Smooth muscle cell of the brain vasculature (primary cell): ENCODE measurements around the gene HEBP2.
"Not testable (repeated sequence)": the region's sequence is repeated elsewhere in the genome, so short reads cannot be mapped to it uniquely, and the experiment has no call there.

Source experiments
- DNase-seq: peaks from one replicate; pipeline ENCODE4 v3.0.0-alpha.2; 2012; ENCODE audit warnings: low read depth, low spot score

The HEBP2 gene

GRCh38 chr6:138424004-138424904 is 20.2 kb downstream of the HEBP2 start:
- DNase-seq: no peak

DNA sequence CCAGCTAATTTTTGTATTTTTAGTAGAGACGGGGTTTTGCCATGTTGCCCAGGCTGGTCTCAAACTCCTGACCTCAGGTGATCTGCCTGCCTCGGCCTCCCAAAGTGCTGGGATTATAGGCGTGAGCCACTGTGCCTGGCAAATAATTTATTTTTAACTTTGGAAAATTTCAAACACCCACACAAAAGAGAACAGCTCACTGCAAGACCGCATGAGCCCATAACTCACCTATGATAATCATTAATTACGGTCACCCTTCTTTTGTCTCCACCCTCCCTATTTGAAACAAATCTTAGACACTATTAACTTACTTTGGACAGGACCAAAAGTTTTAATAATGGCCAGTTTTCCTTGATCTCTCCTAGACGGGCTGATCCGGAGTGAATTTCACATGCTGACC is 21.2 kb downstream of the HEBP2 start:
- not testable (repeated sequence) for DNase-seq

DNA sequence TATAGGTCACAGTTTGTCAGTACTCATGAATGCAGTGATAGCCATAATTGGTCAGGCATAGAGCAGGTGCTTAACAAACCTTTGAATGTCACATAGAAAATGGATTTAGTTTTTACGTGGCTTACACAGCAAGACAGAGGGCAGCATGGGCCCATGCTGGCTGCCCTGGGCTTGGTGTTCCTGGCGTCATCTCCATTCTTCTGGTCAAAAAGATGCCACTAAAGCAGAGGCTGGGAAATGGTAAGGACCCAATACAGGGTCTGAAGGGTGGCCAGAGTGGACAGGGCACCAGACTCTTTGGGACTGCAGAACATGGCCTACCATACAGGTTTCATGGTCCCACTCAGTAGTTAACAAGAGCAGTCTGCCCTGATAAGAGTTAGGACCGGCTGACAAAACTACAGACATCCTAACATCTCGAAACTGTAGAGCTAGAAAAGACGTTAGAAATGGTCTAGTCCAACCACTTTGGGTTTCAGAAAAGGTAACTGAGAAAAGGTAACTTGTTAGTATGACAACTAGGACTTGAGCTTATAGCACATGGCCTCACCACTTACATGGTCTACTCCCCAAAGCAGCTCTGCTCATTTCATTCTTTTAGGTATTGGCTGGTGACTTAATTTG is 22.6 kb downstream of the HEBP2 start:
- DNase-seq: no peak

DNA sequence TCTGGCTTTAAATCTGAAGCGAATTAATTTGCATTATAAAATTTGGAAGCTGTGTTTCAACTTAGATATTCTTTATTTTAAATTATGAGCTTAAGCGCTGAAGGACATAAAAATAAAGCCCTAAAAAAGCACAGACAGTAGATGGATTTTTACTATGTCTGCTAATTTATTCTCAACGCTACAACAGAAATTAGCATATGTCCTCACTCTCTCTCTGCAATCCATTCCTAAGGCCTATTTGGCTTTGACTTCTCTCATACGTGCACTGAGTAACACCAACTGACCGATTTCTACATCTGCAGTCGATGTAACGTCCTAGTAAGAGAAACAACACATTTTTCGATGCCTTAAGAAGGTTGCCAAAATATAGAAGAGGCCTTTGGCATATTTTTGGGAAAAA is 23.7 kb downstream of the HEBP2 start:
- no peak for DNase-seq

DNA sequence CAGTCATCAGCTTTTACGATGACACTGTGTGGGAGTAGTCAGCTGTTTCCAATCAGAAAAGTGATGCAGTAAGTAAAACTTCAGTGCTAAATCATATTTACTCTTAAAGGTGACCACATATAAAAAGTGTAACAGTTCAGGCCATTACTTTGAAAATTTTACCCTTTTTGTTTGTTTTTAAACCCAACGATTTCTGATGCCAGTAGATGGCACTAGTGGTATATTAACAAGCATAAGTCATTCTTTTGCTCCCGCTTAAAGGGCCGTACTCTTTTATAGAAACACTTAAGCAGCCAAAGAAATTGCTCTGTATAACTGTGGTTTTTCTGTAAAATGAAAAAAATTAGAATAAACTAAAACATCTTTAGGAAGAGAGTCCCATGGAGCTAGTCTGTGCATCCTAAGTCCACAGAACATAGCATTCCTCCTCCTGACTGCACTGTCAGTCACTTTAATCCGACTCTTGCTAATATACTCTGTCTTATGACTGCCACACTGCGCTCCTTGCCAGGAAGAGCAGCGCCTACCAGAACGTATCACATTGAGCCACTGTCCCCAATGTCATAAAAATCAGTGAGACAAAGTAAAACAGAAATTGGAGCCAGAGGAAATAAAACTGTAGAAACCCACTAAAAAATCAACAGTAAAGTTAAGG is 25.0 kb downstream of the HEBP2 start:
- peak; percentile 39 for DNase-seq

GRCh38 chr6:138429761-138430160 is 25.7 kb downstream of the HEBP2 start:
- no peak for DNase-seq

- DNase-seq: no peak
These were observed 26.5 kb downstream of the HEBP2 start for GRCh38 chr6:138430361-138431145.

DNA sequence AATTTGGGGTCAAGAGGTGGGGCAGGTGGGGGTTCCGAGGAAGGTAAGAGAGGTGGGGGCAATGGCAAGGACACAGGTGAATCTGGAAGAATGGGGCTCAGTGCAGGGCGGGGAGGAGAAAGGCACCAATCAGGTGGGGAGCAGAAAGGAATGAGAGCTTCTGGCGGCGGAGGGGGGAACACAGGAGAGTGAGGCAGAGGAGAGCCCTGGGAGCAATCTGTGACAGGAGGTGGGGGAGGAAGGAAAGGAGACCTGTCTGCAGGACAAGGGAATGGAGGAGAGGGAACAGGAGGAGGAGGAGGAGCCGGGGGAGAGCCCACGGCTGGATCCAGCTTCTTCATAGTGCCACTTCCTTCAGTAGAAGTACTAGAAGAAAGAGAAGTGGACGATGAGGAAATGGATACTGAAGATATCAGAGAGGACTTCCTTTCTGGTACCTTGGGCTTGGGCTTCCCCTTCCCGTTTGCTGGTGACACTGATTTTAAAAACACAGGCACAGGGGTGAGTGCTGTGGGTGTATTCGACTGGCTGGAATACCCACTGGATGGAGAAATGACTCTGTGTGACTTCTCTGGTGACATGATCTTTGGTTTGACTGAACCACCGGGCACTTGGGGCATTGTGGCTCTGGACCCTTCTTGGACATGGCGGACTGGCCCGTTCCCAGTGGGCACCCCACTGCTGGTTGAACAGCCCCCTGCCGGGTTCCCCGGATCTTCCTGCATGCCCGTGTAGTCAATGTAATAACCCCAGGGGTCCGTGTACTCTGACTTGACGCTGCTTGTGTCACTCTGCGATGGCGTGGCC is 27.4 kb downstream of the HEBP2 start:
- no peak for DNase-seq

GRCh38 chr6:138432063-138432356 is 28.0 kb downstream of the HEBP2 start:
- no peak for DNase-seq

DNA sequence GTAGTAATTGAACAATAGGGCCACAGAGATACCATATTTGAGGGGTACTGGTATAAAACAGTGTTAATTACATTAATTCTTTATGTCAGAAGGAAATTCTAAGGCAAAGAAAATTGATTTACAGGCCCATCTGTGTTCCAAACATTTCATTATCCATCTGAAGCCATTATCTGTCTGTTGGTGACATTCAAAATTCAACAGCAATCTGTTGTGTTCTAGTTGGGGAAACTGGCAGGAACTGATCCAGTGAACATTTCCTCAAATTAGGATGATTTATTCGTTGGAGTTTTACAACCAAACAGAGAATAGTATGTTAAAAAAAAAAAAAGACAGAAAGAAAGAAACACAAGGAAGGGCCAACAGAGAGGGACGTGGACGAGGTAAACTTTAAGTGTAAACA is 30.1 kb downstream of the HEBP2 start:
- DNase-seq: no peak

DNA sequence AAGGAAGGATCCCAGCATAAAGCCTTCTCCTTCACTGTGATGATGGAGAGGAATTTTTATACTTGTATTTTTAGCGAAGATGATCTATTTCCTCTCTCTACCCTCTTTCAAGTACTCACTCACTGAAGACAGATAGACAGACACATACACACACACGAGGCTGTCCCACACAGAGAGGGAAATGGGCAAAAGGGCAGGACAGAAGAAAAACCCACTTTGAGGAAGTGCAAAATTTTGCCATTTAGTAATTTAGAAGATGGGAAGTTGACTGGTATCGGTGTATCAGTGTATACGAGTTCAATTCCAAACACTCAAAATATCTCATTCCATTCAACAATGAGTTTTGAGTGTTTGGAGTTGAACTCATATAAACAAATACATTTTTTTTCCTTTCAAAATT is 30.9 kb downstream of the HEBP2 start:
- DNase-seq: no peak

GRCh38 chr6:138439546-138439945 is 35.5 kb downstream of the HEBP2 start:
- no peak for DNase-seq

GRCh38 chr6:138440296-138440695 is 36.3 kb downstream of the HEBP2 start:
- DNase-seq: no peak

GRCh38 chr6:138440758-138441357 is 36.8 kb downstream of the HEBP2 start:
- no peak for DNase-seq

GRCh38 chr6:138441965-138442364 is 37.9 kb downstream of the HEBP2 start:
- DNase-seq: no peak

DNA sequence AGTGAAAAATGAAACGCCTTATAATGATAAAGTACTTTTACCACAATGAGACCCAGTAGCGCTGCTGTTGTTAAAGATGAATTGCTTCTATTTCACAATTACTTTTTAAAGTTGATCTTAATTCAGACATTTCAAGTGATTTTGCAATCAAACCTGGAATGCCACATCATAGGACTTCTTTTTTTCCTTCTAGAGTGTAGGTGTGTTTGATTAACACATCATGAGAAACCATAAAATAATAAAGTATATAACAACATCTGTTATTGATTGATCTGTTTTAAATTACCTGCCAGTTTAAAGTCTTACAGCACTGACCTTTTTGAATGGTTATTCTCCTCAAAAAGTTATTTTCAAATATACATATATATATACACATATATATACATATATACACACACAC is 38.6 kb downstream of the HEBP2 start:
- no peak for DNase-seq

- no peak for DNase-seq
These were observed 40.0 kb downstream of the HEBP2 start for GRCh38 chr6:138443979-138444378.

DNA sequence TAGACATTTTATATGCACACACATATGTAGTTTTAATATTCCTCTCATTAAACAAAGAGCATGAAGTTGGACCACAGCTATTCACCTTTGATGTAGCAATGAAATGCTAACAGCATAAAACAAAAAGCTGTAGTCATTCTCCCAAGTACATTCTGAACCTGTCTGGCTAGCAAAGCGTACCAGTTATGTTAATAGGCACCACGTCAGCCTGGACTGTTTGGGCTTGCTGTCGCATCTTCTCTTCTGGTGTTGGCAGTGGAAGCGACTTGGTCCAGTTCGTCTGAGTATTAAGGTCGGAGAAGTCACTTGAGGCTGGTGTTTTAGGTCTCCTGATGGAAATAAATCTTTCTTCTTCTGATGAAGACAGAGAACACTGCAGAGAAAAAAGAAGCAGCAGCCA is 42.8 kb downstream of the HEBP2 start:
- no peak for DNase-seq

DNA sequence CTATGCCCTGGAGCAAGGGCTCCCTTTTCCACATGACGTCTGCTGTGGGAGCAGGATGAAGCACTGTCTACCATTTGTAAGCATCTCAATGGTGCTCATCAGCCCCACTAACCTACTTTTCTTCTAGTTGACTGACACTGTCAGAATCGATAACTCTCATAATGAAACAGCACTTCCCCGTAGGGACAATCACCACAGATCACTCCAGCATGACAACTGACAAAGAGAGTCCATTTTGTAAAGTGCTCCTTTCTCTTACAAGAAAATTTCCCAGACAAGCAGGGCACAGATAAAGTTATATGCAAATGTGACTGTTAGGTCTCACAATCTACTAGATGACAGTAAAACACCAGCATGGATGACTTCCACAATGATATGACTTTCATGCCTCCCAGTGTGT is 46.4 kb downstream of the HEBP2 start:
- no peak for DNase-seq

DNA sequence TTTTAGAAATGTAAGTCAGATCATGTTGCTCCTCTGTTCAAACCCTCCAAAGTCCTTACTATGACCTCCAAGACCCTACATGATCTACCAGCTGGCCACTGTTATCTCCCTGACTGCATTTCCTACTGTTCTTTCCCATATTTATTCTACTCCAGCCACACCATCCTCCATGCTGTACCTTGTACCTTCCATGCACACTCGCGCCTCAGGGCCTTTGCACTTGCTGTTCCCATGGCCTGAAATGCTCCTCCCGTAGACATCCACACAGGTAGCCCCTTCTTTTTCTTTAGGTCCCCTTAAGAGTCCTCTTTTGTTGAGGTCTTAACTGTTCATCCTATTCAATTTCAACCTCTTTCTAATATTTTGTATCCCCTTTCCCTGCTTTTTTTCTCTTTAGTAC is 47.0 kb downstream of the HEBP2 start:
- DNase-seq: no peak
